IMR-90 (cell line): ENCODE data around the gene GPR160. TPM values are rescaled to one million over a fixed set of nuclear protein-coding genes. Genes with fewer than 3 reads are reported as not detected.

Experiments
- ATAC-seq: fragments of 200-7000 bp; cut with Tn5 transposase; 2 replicates; pipeline ENCODE4 v1.9.1; 2020; ENCODE audit warnings: low read depth, mild to moderate bottlenecking, moderate library complexity
- BruUV-seq: library from RNA; stranded (reverse); fragments of 400-500 nt; replicated peaks from 2 replicates; lab custom pipeline; 2021; lab: Mats Ljungman, UMichigan
- CTCF ChIA-PET: fragments of 300-600 bp; formaldehyde crosslinking; extraction: SDS; loops from one replicate; lab custom pipeline; 2021; ENCODE audit warnings: antibody characterized with exemption; lab: Yijun Ruan, JAX
- POLR2A ChIA-PET: fragments of 300-600 bp; sonication (Branson Sonifier 250); formaldehyde crosslinking; loops from one replicate; lab custom pipeline; 2022; ENCODE audit warnings: antibody characterized with exemption; ENCODE audit not compliant: unreplicated experiment; lab: Charles Lee
- DNase-seq: peaks from one replicate; pipeline ENCODE4 v3.0.0; 2013
- H2AFZ ChIP-seq: replicated peaks from 2 replicates; pipeline ENCODE3; 2013; ENCODE audit warnings: low read length, mild to moderate bottlenecking; ENCODE audit not compliant: poor library complexity
- H2AK5ac ChIP-seq: 2 replicates; pipeline ENCODE4 v1.6.1; 2013; ENCODE audit warnings: low read depth, low read length, inconsistent platforms
- H2AK9ac ChIP-seq: replicated peaks from 2 replicates; pipeline ENCODE3; 2013; ENCODE audit warnings: mild to moderate bottlenecking, low read depth, low read length, moderate library complexity; ENCODE audit not compliant: poor library complexity
- H2BK120ac ChIP-seq: 2 replicates; pipeline ENCODE4 v1.6.1; 2013; ENCODE audit warnings: low read depth, low read length, inconsistent platforms
- H2BK15ac ChIP-seq: 3 replicates; pipeline ENCODE4 v1.6.1; 2013; ENCODE audit warnings: low read depth, low read length, inconsistent platforms
- H2BK20ac ChIP-seq: 2 replicates; pipeline ENCODE4 v1.6.1; 2013; ENCODE audit warnings: low read depth, mild to moderate bottlenecking, inconsistent platforms, low read length, moderate library complexity
- H2BK5ac ChIP-seq: 2 replicates; pipeline ENCODE4 v1.6.1; 2013; ENCODE audit warnings: mild to moderate bottlenecking, low read depth, low read length, inconsistent platforms; ENCODE audit not compliant: poor library complexity, severe bottlenecking
- H3K14ac ChIP-seq: replicated peaks from 2 replicates; pipeline ENCODE4 v1.6.1; 2013; ENCODE audit warnings: low read depth, low read length, inconsistent platforms
- H3K18ac ChIP-seq: 2 replicates; pipeline ENCODE4 v1.6.1; 2013; ENCODE audit warnings: low read depth, low read length, control low read depth
- H3K23ac ChIP-seq: 2 replicates; pipeline ENCODE4 v1.6.1; 2013; ENCODE audit warnings: low read depth, low read length, inconsistent platforms
- H3K27ac ChIP-seq: 2 replicates; pipeline ENCODE4 v1.5.1; 2013; ENCODE audit warnings: mild to moderate bottlenecking, control low read depth, low read length; ENCODE audit not compliant: insufficient read depth
- H3K27me3 ChIP-seq: 2 replicates; pipeline ENCODE4 v1.6.1; 2013; ENCODE audit warnings: low read length; ENCODE audit not compliant: control insufficient read depth, insufficient read depth
- H3K36me3 ChIP-seq: 2 replicates; pipeline ENCODE4 v1.6.1; 2013; ENCODE audit warnings: low read length, mixed read lengths; ENCODE audit not compliant: control insufficient read depth, insufficient read depth
- H3K4ac ChIP-seq: 2 replicates; pipeline ENCODE4 v1.6.1; 2013; ENCODE audit warnings: low read depth, low read length, inconsistent platforms
- H3K4me1 ChIP-seq: 2 replicates; pipeline ENCODE4 v1.6.1; 2013; ENCODE audit warnings: low read length, mixed read lengths; ENCODE audit not compliant: control insufficient read depth, insufficient read depth
- H3K4me2 ChIP-seq: 2 replicates; pipeline ENCODE4 v1.6.1; 2013; ENCODE audit warnings: low read depth, mild to moderate bottlenecking, control low read depth, low read length, moderate library complexity
- H3K4me3 ChIP-seq: 2 replicates; pipeline ENCODE4 v1.5.1; 2013; ENCODE audit warnings: low read depth, mild to moderate bottlenecking, control low read depth, low read length, moderate library complexity; ENCODE audit not compliant: insufficient read depth
- H3K56ac ChIP-seq: 2 replicates; pipeline ENCODE4 v1.6.1; 2013; ENCODE audit warnings: low read length, inconsistent platforms; ENCODE audit not compliant: insufficient read depth; ENCODE audit errors: extremely low read depth
- H3K79me1 ChIP-seq, 2 experiments: 2 replicates each; pipeline ENCODE4 v1.6.1; 2013; ENCODE audit warnings: low read length in 2 of 2, inconsistent platforms in 1 of 2, low read depth in 1 of 2
- H3K9ac ChIP-seq: 2 replicates; pipeline ENCODE4 v1.6.1; 2013; ENCODE audit warnings: low read depth, low read length, control low read depth
- H3K9me1 ChIP-seq: 2 replicates; pipeline ENCODE4 v1.6.1; 2013; ENCODE audit warnings: low read length, inconsistent platforms; ENCODE audit not compliant: insufficient read depth
- H3K9me3 ChIP-seq: 2 replicates; pipeline ENCODE4 v1.6.1; 2013; ENCODE audit warnings: low read length; ENCODE audit not compliant: control insufficient read depth, insufficient read depth
- H4K20me1 ChIP-seq: 2 replicates; pipeline ENCODE4 v1.6.1; 2013; ENCODE audit warnings: low read length, inconsistent platforms; ENCODE audit not compliant: insufficient read depth
- H4K5ac ChIP-seq: 2 replicates; pipeline ENCODE4 v1.6.1; 2013; ENCODE audit warnings: mild to moderate bottlenecking, low read depth, low read length, control low read depth
- H4K8ac ChIP-seq, 2 experiments: 2 replicates each; pipeline ENCODE4 v1.6.1; 2013; ENCODE audit warnings: low read depth in 2 of 2, low read length in 2 of 2, control low read depth in 1 of 2, inconsistent platforms in 1 of 2
- H4K91ac ChIP-seq: 2 replicates; pipeline ENCODE4 v1.6.1; 2013; ENCODE audit warnings: low read depth, low read length, inconsistent platforms; ENCODE audit not compliant: insufficient read depth
- CEBPB ChIP-seq: IDR thresholded peaks from 2 replicates; pipeline ENCODE4 v1.6.1; 2012; ENCODE audit warnings: low read depth, low read length, improper control_type of control experiment
- CHD1 ChIP-seq: IDR thresholded peaks from 2 replicates; pipeline ENCODE4 v1.6.1; 2012; ENCODE audit warnings: low read depth, low read length, improper control_type of control experiment
- CTCF ChIP-seq: conservative IDR thresholded peaks from 2 replicates; pipeline ENCODE4 v1.5.1; 2012; ENCODE audit warnings: mild to moderate bottlenecking, low read depth, low read length, improper control_type of control experiment
- MAZ ChIP-seq: IDR thresholded peaks from 2 replicates; pipeline ENCODE4 v1.6.1; 2012; ENCODE audit warnings: low read depth, mild to moderate bottlenecking, low read length, improper control_type of control experiment, moderate library complexity, borderline replicate concordance
- RAD21 ChIP-seq: IDR thresholded peaks from 2 replicates; pipeline ENCODE4 v1.6.1; 2012; ENCODE audit warnings: low read length, improper control_type of control experiment
- WGBS, 2 experiments: methylation state at CpG; one replicate each; pipeline versions ENCODE4 v1.1.5 to v1.1.7; 2013; ENCODE audit warnings: missing lambda C conversion rate in 2 of 2; ENCODE audit not compliant: insufficient read length in 1 of 2; ENCODE audit errors: extremely low coverage in 2 of 2; 5-methylcytosine and 5-hydroxymethylcytosine counted together
- dilution Hi-C: fragments of 300-500 bp; cut with HindIII; formaldehyde crosslinking; loops from one replicate; pipeline ENCODE4 v1.14.3; 2018; ENCODE audit warnings: low sequenced_read_pairs; ENCODE audit not compliant: unreplicated experiment
- in situ Hi-C: fragments of 300-500 bp; cut with MboI; formaldehyde crosslinking; loops from 3 replicates; pipeline ENCODE4 v1.14.3; 2019; ENCODE audit warnings: low sequenced_read_pairs, inconsistent platforms, mixed read lengths
- intact Hi-C: fragments of 100-400 bp; cut with micrococcal nuclease; formaldehyde crosslinking; loops from 2 replicates; pipeline ENCODE4 v1.10.0; 2022
- polyA plus RNA-seq, 3 experiments: library from polyadenylated mRNA; depleted of rRNA; stranded (reverse); fragments of >200 nt; gene quantifications; 2 replicates each; pipeline ENCODE4 v1.2.3, GENCODE V29; 2012; ENCODE audit warnings: low replicate concordance in 1 of 3
- total RNA-seq: library from RNA; depleted of rRNA; stranded (reverse); fragments of >200 nt; gene quantifications from 2 replicates; pipeline ENCODE4 v1.2.3, GENCODE V29; 2012

Gene GPR160
- total and polyA plus RNA-seq, 2 of the 4 experiments (the other 2 are of a cell fraction) = 0.09 to 0.18 TPM

GRCh38 chr3:170054204-170054603 is 16.4 kb downstream of the GPR160 start:
- no TSS peak for BruUV-seq
- Histone ChIP-seq H3K9me3 (no peaks in the 10 kb centered on the region), H2BK120ac (no peak overlapping the region), H4K91ac (no peak overlapping the region), H2AK5ac (no peak overlapping the region), H2BK15ac (no peak overlapping the region), H4K5ac (no peak overlapping the region), H2BK20ac (no peak overlapping the region), H3K27me3 (peaks cover 2% of the 10 kb centered on the region; the same call in 1 of the 2 replicates), H2AFZ (no peak overlapping the region), H2BK5ac (no peak overlapping the region), H3K9ac (no peak overlapping the region), H3K4me1 (no peaks in the 10 kb centered on the region), H3K4me2 (no peak overlapping the region), H3K14ac (no peak overlapping the region), H3K4me3 (no peak overlapping the region), H2AK9ac (no peak overlapping the region), H3K56ac (no peak overlapping the region), H3K18ac (no peak overlapping the region), H3K4ac (no peak overlapping the region), H3K9me1 (no peaks in the 10 kb centered on the region), H4K8ac (no peak overlapping the region), H3K27ac (no peak overlapping the region), H3K36me3 (no peaks in the 10 kb centered on the region), H3K23ac (no peak overlapping the region), H3K79me1 (no peaks in the 10 kb centered on the region), H4K20me1 (no peaks in the 10 kb centered on the region)
- DNase-seq (no peak), ATAC-seq (no peak)
- CTCF ChIA-PET = interaction anchor here (0.6 to 1.4 kb wide), 2 partner anchors 11 to 1064 kb away, joined by 3 to 4 read pairs; no protein-coding TSS in a partner anchor
- TF ChIP-seq RAD21 (peak; percentile 35; the same call in 1 of the 2 replicates), MAZ (no peak), CHD1 (no peak), CTCF (0 out of 2 replicates have a peak, but pooled peaks have one; percentile 27), CEBPB (no peak)
- POLR2A ChIA-PET = no interaction called here
- intact Hi-C loops = loop anchor here (1.0 kb wide), 1 partner anchor 191 kb away; no protein-coding TSS in a partner anchor
- dilution Hi-C loops = no loop called here
- in situ Hi-C loops = loop anchor here (10.0 kb wide), 1 partner anchor 189 kb away; the partner anchor contains the start of gene LRRC31
- no CpG with 5 or more reads among the region's 1 CpG for WGBS, 2 experiments
